Upper lobe of left lung (tissue), 6 donors: ENCODE data around the gene IFI44. TPM values are rescaled to one million over a fixed set of nuclear protein-coding genes. Genes with fewer than 3 reads are reported as not detected.
A peak's percentile ranks its signal among the peaks of the same experiment; 100 is the strongest.

Source experiments
- ATAC-seq, 2 donors: fragments of 200-7000 bp; cut with Tn5 transposase; one replicate each; pipeline ENCODE4 v1.9.1; 2022; ENCODE audit warnings: mild to moderate bottlenecking in 2 of 2, moderate library complexity in 2 of 2; ENCODE audit not compliant: low FRiP score in 2 of 2
- DNase-seq, 2 donors: peaks; one replicate each; pipeline ENCODE4 v3.0.0-alpha.2; 2019 to 2020
- H3K27ac ChIP-seq, 4 donors: fragments of 200-600 bp; sonication (generic); one replicate each; pipeline ENCODE4 v1.5.1; 2016 to 2019
- H3K27me3 ChIP-seq, 4 donors: fragments of 200-600 bp; sonication (generic); one replicate each; pipeline ENCODE4 v1.5.1; 2017 to 2019
- H3K36me3 ChIP-seq, 4 donors: fragments of 200-600 bp; sonication (generic); one replicate each; pipeline ENCODE4 v1.5.1; 2016 to 2019
- H3K4me1 ChIP-seq, 4 donors: fragments of 200-600 bp; sonication (generic); one replicate each; pipeline ENCODE4 v1.5.1; 2018 to 2019
- H3K4me3 ChIP-seq, 4 donors: fragments of 200-600 bp; sonication (generic); one replicate each; pipeline ENCODE4 v1.5.1; 2017 to 2019; ENCODE audit warnings: mild to moderate bottlenecking in 2 of 4, moderate library complexity in 1 of 4
- H3K9me3 ChIP-seq, 4 donors: fragments of 200-600 bp; sonication (generic); one replicate each; pipeline ENCODE4 v1.5.1; 2018 to 2019
- CTCF ChIP-seq, 6 experiments: fragments of 450-650 bp in 4 of 6; fragments of 200-600 bp in 2 of 6; sonication (generic) in 2 of 6; IDR thresholded peaks; one replicate each; pipeline ENCODE4 v1.5.1; 2016 to 2019; ENCODE audit warnings: antibody characterized with exemption in 6 of 6
- EP300 ChIP-seq, 4 donors: sonication (generic); formaldehyde crosslinking; IDR thresholded peaks; one replicate each; pipeline ENCODE4 v1.5.1; 2017; ENCODE audit warnings: antibody characterized with exemption in 4 of 4, control low read depth in 2 of 4
- POLR2A ChIP-seq, 4 donors: fragments of 450-650 bp; IDR thresholded peaks; one replicate each; pipeline ENCODE4 v1.5.1; 2016 to 2017; ENCODE audit warnings: antibody characterized with exemption in 4 of 4, mild to moderate bottlenecking in 2 of 4
- POLR2AphosphoS5 ChIP-seq, 2 donors: sonication (generic); formaldehyde crosslinking; IDR thresholded peaks; one replicate each; pipeline ENCODE4 v1.5.1; 2017; ENCODE audit warnings: antibody characterized with exemption in 2 of 2
- WGBS, 2 donors: methylation state at CpG; one replicate each; pipeline ENCODE4 v1.1.5; 2017 to 2018; 5-methylcytosine and 5-hydroxymethylcytosine counted together
- total RNA-seq, 6 donors: library from RNA; depleted of rRNA in 4 of 6; stranded (reverse); fragments of >200 nt in 4 of 6; gene quantifications; one replicate each; pipeline versions ENCODE4 v1.1.0 to v1.2.1, GENCODE V29; 2016 to 2021
- donor health status: DM: no; HTN: no; CAD: no; lungs with moderate emphysema.
- donor health status: DM: no; HTN: yes; CAD: no; lungs with severe emphysema.

Gene IFI44
- total RNA-seq, 6 donors from 2014 or later, result 18.8 to 60.8 (median 37.2) TPM

GRCh38 chr1:78607334-78607927 lies 42.2 kb upstream of the IFI44 start:
- Histone ChIP-seq H3K27me3 (no peaks in the 10 kb centered on the region), H3K9me3 (no peaks in the 10 kb centered on the region), H3K36me3 (no peaks in the 10 kb centered on the region), H3K4me1 (peaks cover 0 to 9% (median 0%) of the 10 kb centered on the region in 4 donors), H3K4me3 (no peak overlapping the region), H3K27ac (no peak overlapping the region)
- ATAC-seq (peak in 1 of 2 donors; percentile 53), DNase-seq (no peak)
- WGBS, 2 donors, result 79 to 88% methylated on average over 5 of the region's 5 CpGs
- TF ChIP-seq POLR2A (IDR thresholded peaks at IDR 0.05) (no peak), EP300 (IDR thresholded peaks at IDR 0.05) (no peak), CTCF (IDR thresholded peaks at IDR 0.05) (peak in 4 of 6 experiments; percentile 34 to 58 (median 56)), POLR2AphosphoS5 (IDR thresholded peaks at IDR 0.05) (no peak)

- Histone ChIP-seq H3K27me3 (no peaks in the 10 kb centered on the region), H3K9me3 (no peaks in the 10 kb centered on the region), H3K4me1 (peaks cover 0 to 9% (median 0%) of the 10 kb centered on the region in 4 donors), H3K36me3 (no peaks in the 10 kb centered on the region), H3K27ac (no peak overlapping the region), H3K4me3 (no peak overlapping the region)
- ATAC-seq (no peak), DNase-seq (no peak)
- TF ChIP-seq POLR2AphosphoS5 (IDR thresholded peaks at IDR 0.05) (no peak), EP300 (IDR thresholded peaks at IDR 0.05) (no peak), POLR2A (IDR thresholded peaks at IDR 0.05) (no peak), CTCF (IDR thresholded peaks at IDR 0.05) (no peak)
- 56 to 67% methylated on average over 4 of the region's 4 CpGs for WGBS, 2 donors
Measured at GRCh38 chr1:78607944-78608343, 41.7 kb upstream of the IFI44 start.

- peaks cover 7 to 35% (median 11%) of the 10 kb centered on the region in 4 donors for H3K4me1 ChIP-seq
- 34 to 37% methylated on average over 7 of the region's 7 CpGs for WGBS, 2 donors
- DNase-seq, result peak in 1 of 2 donors; percentile 63
- no peak overlapping the region for H3K27ac ChIP-seq
- ATAC-seq, result peak; percentile 85 to 91
- H3K9me3 ChIP-seq, result no peaks in the 10 kb centered on the region
- TF ChIP-seq CTCF (IDR thresholded peaks at IDR 0.05), result peak; percentile 66 to 82 (median 72)
- no peak for TF ChIP-seq POLR2A (IDR thresholded peaks at IDR 0.05)
- H3K36me3 ChIP-seq, result no peaks in the 10 kb centered on the region
- H3K27me3 ChIP-seq, result no peaks in the 10 kb centered on the region
- H3K4me3 ChIP-seq, result no peak overlapping the region
Measured at GRCh38 chr1:78617615-78618026, 32.0 kb upstream of the IFI44 start.

GRCh38 chr1:78619032-78619431 lies 30.6 kb upstream of the IFI44 start:
- Histone ChIP-seq H3K27ac (peak overlapping the region; percentile 67 to 84 (median 71)), H3K36me3 (no peaks in the 10 kb centered on the region), H3K9me3 (no peaks in the 10 kb centered on the region), H3K4me1 (peaks cover 7 to 35% (median 11%) of the 10 kb centered on the region in 4 donors), H3K27me3 (no peaks in the 10 kb centered on the region), H3K4me3 (peak overlapping the region in 2 of 4 donors; percentile 41 to 45)
- no peak for DNase-seq
- ATAC-seq, result no peak
- TF ChIP-seq CTCF (IDR thresholded peaks at IDR 0.05), result no peak
- TF ChIP-seq POLR2A (IDR thresholded peaks at IDR 0.05), result no peak
- no peak for TF ChIP-seq POLR2AphosphoS5 (IDR thresholded peaks at IDR 0.05)
- no peak for TF ChIP-seq EP300 (IDR thresholded peaks at IDR 0.05)
- 75 to 80% methylated on average over 3 of the region's 3 CpGs for WGBS, 2 donors

GRCh38 chr1:78619446-78619802 lies 30.2 kb upstream of the IFI44 start:
- no peaks in the 10 kb centered on the region for H3K9me3 ChIP-seq
- TF ChIP-seq POLR2AphosphoS5 (IDR thresholded peaks at IDR 0.05), result no peak
- TF ChIP-seq POLR2A (IDR thresholded peaks at IDR 0.05), result no peak
- no peak for TF ChIP-seq CTCF (IDR thresholded peaks at IDR 0.05)
- TF ChIP-seq EP300 (IDR thresholded peaks at IDR 0.05), result no peak
- no peaks in the 10 kb centered on the region for H3K36me3 ChIP-seq
- ATAC-seq (peak in 1 of 2 donors; percentile 36), DNase-seq (no peak)
- peak overlapping the region; percentile 67 to 84 (median 71) for H3K27ac ChIP-seq
- H3K27me3 ChIP-seq, result no peaks in the 10 kb centered on the region
- H3K4me1 ChIP-seq, result peaks cover 7 to 35% (median 11%) of the 10 kb centered on the region in 4 donors
- 43 to 46% methylated on average over 4 of the region's 4 CpGs for WGBS, 2 donors
- H3K4me3 ChIP-seq, result peak overlapping the region in 3 of 4 donors; percentile 30 to 45 (median 41)
